Thoracic aorta (tissue), 2 donors: ENCODE data around the gene VPS37B. TPM values are rescaled to one million over a fixed set of nuclear protein-coding genes. Genes with fewer than 3 reads are reported as not detected.

Experiments used
- ATAC-seq: fragments of 150-250 bp; one replicate; pipeline ENCODE4 v1.8.0; 2017; ENCODE audit warnings: low read depth; ENCODE audit not compliant: insufficient number of reproducible peaks, low FRiP score
- DNase-seq: peaks from one replicate; pipeline ENCODE4 v3.0.0-alpha.2; 2020; ENCODE audit warnings: low spot score
- H3K27ac ChIP-seq, 2 donors: fragments of 200-600 bp; sonication (generic); 1 replicate in 1 of 2; 2 replicates in 1 of 2; pipeline ENCODE4 v1.5.1; 2016; ENCODE audit warnings: mild to moderate bottlenecking in 2 of 2, moderate library complexity in 2 of 2
- H3K27me3 ChIP-seq: fragments of 200-600 bp; sonication (generic); replicated peaks from 2 replicates; pipeline ENCODE4 v1.6.0; 2016; ENCODE audit warnings: mild to moderate bottlenecking; ENCODE audit not compliant: insufficient read depth
- H3K36me3 ChIP-seq: fragments of 200-600 bp; sonication (generic); one replicate; pipeline ENCODE4 v1.5.1; 2016
- H3K4me1 ChIP-seq, 2 donors: fragments of 200-600 bp; sonication (generic); 1 replicate in 1 of 2; 2 replicates in 1 of 2; pipeline versions ENCODE4 v1.5.1 to v1.6.0; 2016; ENCODE audit warnings: low read depth in 2 of 2, mild to moderate bottlenecking in 1 of 2; ENCODE audit not compliant: control insufficient read depth in 1 of 2
- H3K4me3 ChIP-seq: fragments of 200-600 bp; sonication (generic); 2 replicates; pipeline ENCODE4 v1.5.1; 2016; ENCODE audit warnings: mild to moderate bottlenecking
- H3K9me3 ChIP-seq: fragments of 200-600 bp; sonication (generic); 2 replicates; pipeline ENCODE4 v1.5.1; 2016
- total RNA-seq, 2 donors: library from RNA; depleted of rRNA; stranded (reverse); fragments of >200 nt; gene quantifications; one replicate each; pipeline versions ENCODE4 v1.1.0 to v1.2.3, GENCODE V29; 2016
- TF ChIP-seq, protein P1 (sequence below): fragments of 200-600 bp; sonication (generic); IDR thresholded peaks from one replicate; pipeline ENCODE4 v1.5.1; 2019; ENCODE audit warnings: antibody characterized with exemption

The VPS37B gene
- total RNA-seq, 2 donors from 2014 or later, result 30.9 to 50.1 TPM

DNA sequence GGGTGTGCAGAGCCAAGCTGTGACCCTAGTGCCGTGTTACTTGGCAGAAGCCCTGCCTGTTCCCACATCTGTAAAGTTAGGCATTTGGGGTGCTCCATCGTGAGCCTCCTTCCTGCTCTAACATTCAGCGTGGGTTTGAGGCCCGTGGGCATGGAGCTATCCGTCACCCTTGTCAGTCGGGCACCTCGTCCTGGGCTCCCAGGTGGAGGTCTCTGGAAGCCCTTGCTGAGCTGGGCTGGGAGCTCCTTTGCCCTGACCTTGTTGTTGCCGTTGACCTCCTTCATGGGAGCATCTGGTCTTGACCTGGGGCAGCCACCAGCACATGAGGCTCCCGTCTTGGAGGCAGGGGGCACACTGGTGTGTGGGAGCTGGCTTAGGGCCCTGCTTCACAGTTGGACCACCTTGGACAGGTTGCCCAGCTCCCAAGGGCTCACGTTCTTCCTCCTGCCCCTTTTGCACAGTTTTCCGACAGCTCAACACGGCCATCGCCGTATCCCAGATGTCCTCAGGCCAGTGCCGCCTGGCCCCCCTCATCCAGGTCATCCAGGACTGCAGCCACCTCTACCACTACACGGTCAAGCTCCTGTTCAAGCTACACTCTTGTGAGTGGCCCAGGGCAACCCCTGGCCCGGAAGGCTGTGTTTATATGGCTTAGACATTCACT lies 42.2 kb downstream of the VPS37B start:
- H3K27ac ChIP-seq, result peak overlapping the region; percentile 91 to 98
- ATAC-seq, result no peak

DNA sequence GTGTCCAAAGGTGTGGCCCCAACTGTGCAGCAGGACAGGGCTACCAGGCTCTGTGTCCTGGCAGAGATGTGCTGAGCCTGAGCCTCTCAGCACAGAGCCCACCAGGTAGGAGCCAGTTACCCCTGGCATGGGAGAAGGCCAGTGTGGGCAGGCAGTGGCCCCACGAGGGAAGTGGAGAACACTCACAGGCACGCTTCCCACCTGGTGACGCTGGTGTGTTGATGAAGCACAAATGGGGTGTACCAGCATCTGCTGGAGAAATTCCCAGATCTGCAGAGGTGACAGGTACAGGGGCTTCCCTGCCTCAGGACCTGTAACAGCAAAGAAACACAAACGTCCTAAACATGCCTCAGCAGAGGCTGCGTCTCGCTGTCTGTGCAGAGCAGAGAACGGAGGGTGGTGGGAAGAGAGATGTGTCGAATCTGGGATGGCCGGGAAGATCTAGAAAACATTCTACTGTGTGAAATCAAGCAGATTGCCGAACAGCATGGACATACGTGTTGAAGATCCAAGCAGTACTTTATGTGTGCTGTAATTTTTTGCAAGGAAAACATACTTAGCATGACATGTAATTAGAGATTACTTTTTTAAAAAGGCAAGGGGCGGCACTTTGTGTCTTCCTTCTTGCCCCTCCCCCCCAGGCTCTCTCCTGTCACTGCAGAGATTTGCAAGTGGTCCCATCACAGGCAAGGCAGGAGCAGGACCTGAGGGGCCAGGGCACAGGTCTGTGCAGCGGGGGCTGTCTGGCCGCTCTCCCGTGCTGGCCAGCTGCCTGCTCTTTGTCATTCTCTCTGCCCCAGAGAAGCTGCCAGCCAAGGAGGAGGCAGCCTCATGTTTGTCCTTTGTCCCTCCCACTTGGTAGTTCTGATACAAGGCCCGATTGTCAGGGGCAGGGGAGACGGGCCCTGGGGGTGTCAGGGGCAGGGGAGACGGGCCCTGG lies 43.3 kb downstream of the VPS37B start:
- Histone ChIP-seq H3K27ac (peak overlapping the region; percentile 91 to 98), H3K27me3 (no peaks in the 10 kb centered on the region), H3K36me3 (peaks cover 33% of the 10 kb centered on the region), H3K4me3 (peak overlapping the region; percentile 31), H3K9me3 (no peaks in the 10 kb centered on the region), H3K4me1 (peaks cover 34 to 50% of the 10 kb centered on the region in 2 donors)
- ATAC-seq (no peak), DNase-seq (no peak)
- TF ChIP-seq, protein P1, sequence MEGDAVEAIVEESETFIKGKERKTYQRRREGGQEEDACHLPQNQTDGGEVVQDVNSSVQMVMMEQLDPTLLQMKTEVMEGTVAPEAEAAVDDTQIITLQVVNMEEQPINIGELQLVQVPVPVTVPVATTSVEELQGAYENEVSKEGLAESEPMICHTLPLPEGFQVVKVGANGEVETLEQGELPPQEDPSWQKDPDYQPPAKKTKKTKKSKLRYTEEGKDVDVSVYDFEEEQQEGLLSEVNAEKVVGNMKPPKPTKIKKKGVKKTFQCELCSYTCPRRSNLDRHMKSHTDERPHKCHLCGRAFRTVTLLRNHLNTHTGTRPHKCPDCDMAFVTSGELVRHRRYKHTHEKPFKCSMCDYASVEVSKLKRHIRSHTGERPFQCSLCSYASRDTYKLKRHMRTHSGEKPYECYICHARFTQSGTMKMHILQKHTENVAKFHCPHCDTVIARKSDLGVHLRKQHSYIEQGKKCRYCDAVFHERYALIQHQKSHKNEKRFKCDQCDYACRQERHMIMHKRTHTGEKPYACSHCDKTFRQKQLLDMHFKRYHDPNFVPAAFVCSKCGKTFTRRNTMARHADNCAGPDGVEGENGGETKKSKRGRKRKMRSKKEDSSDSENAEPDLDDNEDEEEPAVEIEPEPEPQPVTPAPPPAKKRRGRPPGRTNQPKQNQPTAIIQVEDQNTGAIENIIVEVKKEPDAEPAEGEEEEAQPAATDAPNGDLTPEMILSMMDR, result no peak

More for the DNA sequence above, 42.2 kb downstream of the VPS37B start:
- no peak for DNase-seq
- no peak overlapping the region for H3K4me3 ChIP-seq
- no peaks in the 10 kb centered on the region for H3K9me3 ChIP-seq
- TF ChIP-seq, protein P1, result no peak
- H3K27me3 ChIP-seq, result no peaks in the 10 kb centered on the region
- H3K36me3 ChIP-seq, result peaks cover 34% of the 10 kb centered on the region
- H3K4me1 ChIP-seq, result peaks cover 34 to 49% of the 10 kb centered on the region in 2 donors

DNA sequence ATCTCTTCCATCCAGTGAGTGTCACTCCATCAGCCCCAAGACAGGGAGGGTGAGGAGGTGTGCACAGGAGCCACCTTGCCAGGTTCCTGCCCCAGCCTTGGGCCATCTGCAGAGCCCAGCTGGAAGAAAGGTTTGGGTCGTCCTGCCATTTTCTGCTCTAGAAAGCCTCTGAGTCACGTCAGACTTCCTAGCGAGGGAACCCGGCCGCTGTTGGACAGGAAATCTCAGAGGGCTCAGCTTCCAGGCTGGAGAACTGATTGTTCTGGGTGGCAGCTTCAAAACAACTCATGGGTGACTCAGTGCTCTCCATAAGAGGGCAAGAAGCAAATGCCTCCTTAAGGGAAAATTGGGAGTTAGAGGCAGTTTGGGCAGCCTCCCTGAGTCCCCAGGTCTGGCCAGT lies 44.1 kb downstream of the VPS37B start:
- Histone ChIP-seq H3K9me3 (no peaks in the 10 kb centered on the region), H3K4me3 (peak overlapping the region; percentile 31), H3K4me1 (peaks cover 34 to 50% of the 10 kb centered on the region in 2 donors), H3K27me3 (no peaks in the 10 kb centered on the region), H3K27ac (peak overlapping the region; percentile 91 to 98), H3K36me3 (peaks cover 26% of the 10 kb centered on the region)
- DNase-seq (no peak), ATAC-seq (peak; percentile 92)
- TF ChIP-seq, protein P1, result no peak

DNA sequence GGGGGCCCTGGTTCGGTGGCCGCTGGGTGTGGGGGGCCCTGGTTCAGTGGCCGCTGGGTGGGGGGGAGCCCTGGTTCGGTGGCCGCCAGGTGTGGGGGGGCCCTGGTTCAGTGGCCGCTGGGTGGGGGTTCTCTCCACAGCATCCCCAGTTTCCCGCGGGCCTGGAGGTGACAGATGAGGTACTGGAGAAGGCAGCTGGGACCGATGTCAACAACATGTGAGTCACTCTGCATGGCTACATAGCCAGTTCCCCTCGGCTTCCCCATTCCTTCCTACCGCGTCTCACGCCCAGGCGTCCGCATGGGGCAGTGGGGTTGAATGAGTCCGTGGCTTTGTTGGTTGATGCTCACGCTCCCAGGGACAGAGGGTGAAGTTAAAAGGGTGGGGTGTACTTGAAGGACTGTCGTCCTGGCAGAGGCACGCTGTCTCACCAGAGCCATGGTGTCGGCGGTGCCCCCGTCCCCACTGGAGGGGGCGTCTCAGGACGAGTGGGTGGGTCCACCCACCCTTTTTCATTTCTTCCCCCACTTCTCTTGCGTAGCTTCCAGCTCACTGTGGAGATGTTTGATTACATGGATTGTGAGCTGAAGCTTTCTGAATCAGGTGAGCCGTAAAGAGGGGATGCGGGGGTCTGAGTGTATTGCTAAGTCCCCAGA lies 45.1 kb downstream of the VPS37B start:
- H3K27me3 ChIP-seq, result no peaks in the 10 kb centered on the region
- no peaks in the 10 kb centered on the region for H3K9me3 ChIP-seq
- no peak for DNase-seq
- peaks cover 34 to 50% of the 10 kb centered on the region in 2 donors for H3K4me1 ChIP-seq
- TF ChIP-seq, protein P1, result no peak
- no peak overlapping the region for H3K4me3 ChIP-seq
- ATAC-seq, result peak; percentile 52
- H3K36me3 ChIP-seq, result peaks cover 19% of the 10 kb centered on the region
- peak overlapping the region; percentile 91 to 98 for H3K27ac ChIP-seq
